Measurements from ENCODE around the gene SYN1. TPM values are rescaled to one million over a fixed set of nuclear protein-coding genes. Genes with fewer than 3 reads are reported as not detected.
A peak's percentile ranks its signal among the peaks of the same experiment; 100 is the strongest.
"Not testable (repeated sequence)": the region's sequence is repeated elsewhere in the genome, so short reads cannot be mapped to it uniquely, and the experiment has no call there.

Gene SYN1
- total RNA-seq, 1 donor from 2014 or later: 0.80 TPM

DNA sequence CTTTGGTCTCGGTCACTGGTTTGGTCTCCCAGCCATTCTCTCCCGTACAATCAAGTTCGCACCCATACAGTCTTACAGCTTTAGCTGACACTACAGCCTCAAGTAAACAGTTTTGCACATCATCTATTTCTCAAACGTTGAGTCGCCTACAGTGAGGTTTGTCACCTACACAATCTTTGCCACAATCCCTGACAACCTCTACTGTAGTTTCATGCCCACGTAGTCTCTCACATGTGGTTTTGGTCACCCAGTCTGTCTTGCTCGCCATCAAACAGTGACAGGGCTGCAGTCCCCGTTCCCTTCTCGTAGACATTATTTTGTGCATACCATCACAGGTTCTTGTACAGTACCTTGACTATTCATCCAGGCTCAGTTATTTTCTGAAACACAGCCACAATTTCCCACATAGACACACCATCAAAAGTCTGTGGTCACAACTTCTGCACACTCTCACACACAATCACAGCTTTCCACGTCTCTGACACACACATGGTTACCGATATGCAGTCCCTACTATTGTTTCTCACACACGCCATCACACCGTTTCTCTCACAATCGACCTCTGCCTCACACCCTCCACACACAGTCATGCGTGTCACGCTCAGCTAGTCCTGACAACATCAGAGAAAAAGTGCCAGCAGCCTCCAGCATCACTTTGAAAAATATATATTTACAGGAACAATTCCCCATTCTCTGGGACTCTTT is 15.4 kb upstream of the SYN1 start:
- no peak for DNase-seq (ENCODE audit: low read depth)

DNA sequence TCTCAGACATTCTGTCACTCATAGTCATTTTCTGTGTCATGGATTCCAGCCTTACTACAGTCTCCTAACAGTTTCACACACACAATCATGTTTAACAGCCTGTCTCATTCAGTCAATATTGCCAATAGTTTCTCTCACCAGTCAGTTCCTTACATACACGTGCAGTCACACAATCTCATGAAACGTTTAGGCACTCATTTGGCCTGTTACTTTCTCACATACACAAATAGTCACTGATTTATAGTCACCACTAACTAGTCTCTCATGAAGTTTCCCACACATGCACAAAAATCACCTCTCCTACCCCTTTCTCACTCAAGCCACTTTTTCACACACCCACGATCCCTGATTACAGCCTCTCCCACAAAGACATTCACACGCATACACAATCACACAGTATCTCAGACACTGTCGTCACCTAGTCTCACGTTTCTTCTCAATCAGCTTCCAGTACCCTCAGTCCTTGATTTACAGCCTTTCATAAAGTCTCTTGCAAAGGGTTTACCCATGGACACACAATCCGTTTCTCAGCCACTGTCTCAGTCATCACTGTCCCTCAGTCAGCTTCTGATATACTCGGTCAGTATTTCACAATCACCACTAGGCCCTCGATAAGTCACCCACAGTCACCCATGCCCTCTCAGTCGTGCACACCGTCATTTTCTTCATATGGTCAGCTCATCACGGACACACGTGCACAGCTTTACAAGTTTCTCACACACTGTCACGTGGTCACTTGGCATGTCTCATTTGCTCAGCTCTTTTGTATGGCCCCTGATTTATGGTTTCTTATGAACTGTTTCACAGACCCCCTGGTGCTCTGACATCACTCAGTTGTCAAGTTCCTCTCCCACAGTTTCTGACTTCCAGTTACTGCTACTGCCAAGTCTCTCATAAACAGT is 14.3 kb upstream of the SYN1 start:
- DNase-seq (ENCODE audit: low read depth): no peak

DNA sequence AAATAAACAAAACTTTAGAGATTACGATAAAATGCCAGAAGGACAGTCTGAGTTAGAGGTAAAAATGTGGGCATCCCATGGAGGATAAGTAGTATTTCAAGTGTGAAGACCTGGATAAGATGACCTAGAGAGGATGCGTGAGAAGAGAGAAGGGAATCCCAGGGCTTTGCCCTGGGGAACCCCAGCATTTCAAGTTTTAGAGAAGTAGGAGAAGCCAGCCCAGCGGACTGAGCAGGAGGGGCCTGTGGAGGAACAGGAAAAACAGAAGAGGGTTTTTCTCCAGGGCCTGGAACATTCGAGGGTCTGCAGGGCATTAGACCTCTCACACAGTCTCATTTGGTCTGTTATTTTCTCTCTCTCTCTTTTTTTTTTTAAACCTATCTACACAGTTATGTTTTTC is 13.0 kb upstream of the SYN1 start:
- DNase-seq (ENCODE audit: low read depth): no peak

DNA sequence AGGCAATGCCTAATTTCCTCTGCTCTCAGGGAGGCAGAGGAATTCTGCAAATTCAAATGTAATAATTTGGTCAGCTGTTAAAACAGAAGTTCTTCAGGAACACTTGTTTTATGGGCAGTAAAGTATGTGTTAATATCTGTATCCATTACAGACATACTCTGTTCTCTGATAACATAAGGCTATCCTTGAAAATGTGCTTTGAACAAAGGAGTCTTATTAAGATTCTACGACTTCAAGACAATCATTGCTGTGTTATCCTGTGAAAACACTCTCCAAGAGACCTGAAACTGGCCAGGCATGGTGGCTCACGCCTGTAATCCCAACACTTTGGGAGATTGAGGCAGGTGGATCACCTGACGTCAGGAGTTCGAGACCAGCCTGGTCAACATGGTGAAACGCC is 12.0 kb upstream of the SYN1 start:
- DNase-seq (ENCODE audit: low read depth): no peak

DNA sequence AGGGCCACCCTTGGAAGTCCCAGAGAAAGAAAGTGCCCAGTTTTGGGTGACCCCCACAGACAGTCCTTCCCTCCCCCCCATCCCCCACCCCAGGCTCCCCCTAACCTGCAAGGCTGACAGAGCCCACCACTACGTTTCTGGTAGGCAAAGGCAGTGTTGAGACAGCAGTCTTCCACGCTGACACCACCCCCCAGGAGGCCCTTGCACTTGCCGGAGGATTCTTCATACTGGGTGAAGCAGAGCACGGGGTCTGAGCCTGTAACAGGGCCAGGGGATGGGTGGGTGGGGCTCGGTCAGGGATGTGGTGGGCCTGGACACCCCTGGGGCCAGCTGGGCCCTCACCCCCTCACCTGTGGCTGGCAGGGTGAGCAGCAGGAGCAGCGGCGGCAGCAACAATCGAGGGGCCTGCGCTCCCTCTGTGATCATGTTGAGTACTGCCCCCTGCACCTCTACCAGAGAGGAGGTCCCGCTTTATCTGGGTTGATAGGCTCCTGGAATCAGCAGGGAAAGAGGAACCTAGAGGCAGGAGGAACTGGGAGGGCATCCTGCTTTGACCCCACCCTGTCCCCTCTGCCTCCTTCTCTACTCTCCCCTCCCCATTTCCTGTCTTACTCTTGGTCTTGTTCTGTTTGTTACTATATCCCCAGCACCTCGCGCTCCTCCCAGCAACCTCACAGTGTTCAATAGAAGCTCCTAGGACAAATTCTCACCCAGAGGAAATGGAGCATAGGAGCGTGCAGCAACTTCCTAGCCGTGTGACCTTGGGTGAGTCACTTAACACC is 10.0 kb upstream of the SYN1 start, which contains the start of gene CFP:
CFP (minus strand) TSS at position 512 of the 782 bp plus-strand sequence; CDS start at position 426, 86 bp downstream.
- no peak for DNase-seq (ENCODE audit: low read depth)

DNA sequence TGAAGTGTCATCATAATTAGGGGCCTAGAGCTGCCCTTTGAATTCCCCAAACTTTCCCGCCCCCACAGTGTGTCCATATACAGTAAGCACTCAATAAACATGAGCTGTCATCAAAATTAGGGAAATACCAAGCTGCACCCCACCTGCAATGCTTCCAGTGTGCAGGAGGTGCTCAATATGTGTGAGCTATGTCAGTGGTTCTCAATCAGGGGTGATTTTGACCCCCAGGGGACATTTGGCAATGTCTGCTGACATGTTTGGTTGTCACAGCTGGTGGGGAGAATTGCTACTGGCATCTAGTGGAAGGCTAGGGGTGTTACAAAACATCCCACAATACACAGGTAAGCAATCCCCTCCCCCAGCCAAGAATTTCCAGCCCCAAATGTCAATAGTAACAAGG is 9.3 kb upstream of the SYN1 start:
- no peak for DNase-seq (ENCODE audit: low read depth)

DNA sequence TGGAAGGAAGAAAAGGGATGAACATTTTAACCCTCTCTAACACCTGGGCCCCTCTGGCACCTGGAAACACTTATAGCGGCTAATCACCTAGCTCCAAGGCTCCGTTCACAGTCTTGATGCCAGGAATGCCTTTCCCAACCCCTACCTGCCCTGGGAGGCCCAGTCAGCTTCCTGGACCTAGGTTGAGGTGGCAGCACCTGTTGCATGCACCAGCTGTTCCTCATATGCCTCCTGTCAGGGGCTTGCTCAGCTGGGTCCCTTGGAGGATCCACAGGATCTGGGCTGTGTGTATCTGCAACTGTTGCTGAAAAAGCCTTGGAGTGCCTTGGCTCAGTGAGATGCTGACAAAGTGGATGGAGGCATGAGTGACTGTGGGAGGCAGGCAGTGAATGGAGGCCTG is 5.7 kb upstream of the SYN1 start:
- no peak for DNase-seq (ENCODE audit: low read depth)

DNA sequence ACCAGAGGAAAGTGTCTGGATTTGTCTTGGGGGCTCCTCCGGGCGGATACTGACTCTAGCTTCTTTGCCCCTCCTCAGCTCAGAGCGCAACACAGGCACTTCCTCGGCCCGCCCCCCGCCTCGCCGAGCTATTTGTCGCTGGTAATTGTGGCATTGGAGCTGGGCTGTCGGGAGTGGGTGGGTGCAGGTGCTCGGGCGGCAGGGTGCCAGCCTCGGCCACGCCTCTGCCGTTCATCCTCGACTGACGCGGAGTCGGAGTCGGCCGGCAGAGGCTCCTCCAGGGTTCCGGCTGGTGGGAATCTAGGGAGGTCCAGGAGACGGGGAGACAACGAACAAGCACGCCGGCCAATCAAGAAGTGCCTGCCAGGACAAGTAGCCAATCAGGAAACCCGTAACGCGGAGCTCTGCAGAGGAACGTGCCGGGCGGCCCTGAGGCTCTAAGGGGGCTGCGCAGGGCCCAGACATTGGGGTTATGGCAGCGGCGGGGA is 3.9 kb upstream of the SYN1 start:
- DNase-seq (ENCODE audit: low read depth): peak; percentile 78

DNA sequence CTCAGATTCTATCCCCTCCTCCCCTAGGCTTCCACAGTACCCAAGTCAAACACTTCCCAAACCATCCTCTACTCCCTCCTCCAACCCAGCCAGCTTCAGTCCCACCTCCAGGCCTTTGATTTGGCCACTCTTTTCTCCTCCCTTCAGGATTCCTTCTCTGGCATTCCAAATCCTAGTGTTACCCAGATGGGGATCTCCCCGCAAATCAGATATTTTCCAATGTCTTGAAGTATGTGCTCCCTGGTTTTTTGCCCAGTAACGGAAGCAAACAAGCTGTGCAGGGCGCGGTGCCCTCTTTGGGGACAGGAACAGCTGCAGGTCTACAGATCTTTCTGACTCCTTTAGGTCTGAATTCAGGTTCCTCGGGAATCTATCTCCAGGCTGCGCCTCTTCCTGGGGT is 2.2 kb upstream of the SYN1 start:
- DNase-seq (ENCODE audit: low read depth): no peak

DNA sequence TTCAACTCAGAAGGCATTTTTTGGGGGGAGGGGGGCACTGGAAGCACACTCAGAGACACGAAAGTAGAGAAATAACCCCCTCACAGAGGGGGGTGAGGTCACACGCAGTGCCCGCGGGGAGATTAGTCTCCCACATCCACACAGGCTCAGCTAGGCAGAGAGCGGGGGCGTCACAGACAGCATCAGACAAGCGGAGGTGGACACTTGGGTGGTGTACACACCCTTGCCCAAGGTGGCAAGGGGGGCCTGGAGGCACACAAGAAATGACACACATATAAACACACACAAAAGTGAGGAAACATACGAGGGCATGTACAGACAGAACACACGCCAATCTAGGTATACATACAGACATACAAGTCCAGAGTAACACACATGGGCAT is 637 bp upstream of the SYN1 start:
- no peak for DNase-seq (ENCODE audit: low read depth)

DNA sequence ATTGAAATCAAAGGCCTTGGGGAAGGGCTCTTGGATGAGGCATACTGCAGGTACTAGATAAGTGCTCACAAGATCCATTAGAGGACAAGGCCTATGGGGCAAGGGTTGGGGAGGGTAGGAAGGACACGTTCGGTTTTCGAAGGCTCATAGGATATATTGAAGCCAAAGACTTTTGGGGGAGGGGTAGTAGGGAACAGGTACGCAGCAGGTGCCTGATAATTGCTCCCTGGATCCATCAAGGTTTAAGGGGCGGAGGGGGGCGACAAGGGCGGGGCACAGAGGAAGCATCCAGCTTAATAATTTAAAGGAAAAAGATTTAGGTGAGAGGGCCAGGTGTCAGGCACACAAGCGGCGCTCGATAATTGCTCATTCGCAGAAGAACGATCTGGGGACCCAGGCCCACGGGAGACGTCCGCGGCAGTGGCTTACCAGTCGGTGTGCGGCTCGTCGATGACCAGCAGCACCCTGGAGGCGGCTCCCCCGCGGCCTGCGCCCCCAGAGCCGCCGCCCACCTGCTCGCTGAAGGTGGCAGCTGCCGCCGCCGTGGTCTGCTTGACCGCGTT is 653 bp downstream of the SYN1 start:
- DNase-seq (ENCODE audit: low read depth): no peak

DNA sequence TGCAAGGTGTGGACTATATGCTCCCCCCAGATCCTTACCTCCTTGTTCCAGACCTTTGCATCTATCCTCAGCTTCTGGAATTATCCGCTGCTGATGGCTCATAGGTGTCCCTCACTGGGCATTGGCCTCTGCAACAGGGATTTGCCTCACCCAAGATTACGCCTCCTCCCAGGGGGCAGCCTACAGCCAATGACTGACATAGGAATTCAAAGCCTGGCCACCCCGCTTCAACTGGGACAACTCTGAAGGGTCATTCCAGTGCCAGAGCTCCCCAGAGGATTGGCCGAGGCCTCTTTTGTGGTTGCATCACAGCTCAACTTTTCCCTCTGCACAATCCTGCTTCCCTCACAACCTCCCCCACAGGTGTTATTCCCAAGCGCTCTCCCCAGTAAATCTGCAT is 5.0 kb downstream of the SYN1 start:
- DNase-seq (ENCODE audit: low read depth): no peak

DNA sequence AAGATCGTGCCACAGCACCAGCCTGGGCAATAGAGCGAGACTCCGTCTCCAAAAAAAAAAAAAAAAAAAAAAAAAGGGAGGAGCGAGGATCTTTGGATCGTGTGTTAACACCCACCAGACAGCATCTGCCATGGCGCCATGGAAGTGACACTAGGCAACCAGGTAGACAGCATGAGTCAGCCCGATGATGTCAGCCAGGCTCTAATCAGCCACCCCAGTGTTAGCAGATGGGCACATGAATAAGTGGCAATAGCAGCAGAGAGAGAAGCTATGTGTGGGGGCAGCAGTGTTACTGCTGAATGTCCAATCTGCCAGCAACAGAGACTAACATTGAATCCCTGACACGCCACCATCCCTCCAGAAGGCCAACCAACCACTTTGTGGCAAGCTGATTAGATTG is 6.6 kb downstream of the SYN1 start:
- no peak for DNase-seq (ENCODE audit: low read depth)

DNA sequence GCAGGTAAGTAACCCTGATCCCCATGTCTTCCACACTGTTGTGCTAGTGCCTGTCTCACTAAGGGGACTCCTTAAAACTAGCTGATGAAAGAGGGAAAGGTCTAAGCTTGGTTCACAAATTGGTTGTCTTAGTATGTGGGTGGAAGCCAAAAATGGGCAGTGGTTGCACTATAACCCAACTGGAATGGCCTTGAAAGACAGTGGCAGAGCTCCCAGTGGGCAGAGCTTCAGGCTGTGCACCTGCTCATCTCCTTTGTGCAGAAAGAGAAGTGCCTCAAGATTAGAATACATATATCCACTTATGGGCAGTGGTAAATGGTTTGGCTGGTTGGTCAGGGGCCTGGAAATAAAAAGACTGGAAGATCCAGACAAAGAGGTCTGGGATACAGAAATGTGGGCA is 7.2 kb downstream of the SYN1 start:
- DNase-seq (ENCODE audit: low read depth): no peak

DNA sequence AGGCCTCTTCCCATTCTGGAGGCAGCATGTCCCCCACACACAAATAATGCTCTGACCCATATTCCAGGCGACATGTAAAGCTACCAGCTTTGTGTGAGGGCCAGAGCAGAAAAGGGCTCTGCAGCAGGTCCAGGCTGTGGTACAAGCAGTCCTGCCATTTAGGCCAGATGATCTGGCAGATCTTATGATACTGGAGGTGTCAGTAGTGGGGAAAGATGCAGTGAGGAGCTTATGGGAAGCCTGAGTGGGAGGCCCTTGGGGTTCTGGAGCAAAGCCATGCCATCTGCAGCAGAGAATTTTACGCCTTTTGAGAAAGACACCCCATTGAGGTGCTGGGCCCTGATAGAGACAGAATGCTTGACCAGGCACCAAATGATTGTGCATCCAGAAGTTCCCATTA is 7.7 kb downstream of the SYN1 start:
- DNase-seq (ENCODE audit: low read depth): no peak

DNA sequence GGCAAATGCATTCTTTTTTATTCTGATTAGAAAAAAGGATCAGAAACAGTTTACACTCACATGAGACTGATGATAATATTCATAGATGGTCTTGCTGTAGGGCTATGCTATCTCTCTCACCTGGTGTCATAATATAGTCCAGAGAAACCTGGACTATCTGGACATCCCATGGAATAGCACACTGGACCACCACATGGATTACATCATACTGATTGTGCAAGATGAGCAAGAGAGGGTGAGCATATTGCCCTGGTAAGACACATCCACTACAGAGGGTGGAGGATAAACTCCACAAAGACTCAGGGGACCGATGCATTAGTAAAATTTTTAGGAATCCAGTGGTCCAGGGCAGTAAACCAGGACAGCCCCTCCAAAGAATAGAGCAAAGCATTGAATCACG is 8.2 kb downstream of the SYN1 start:
- no peak for DNase-seq (ENCODE audit: low read depth)

DNA sequence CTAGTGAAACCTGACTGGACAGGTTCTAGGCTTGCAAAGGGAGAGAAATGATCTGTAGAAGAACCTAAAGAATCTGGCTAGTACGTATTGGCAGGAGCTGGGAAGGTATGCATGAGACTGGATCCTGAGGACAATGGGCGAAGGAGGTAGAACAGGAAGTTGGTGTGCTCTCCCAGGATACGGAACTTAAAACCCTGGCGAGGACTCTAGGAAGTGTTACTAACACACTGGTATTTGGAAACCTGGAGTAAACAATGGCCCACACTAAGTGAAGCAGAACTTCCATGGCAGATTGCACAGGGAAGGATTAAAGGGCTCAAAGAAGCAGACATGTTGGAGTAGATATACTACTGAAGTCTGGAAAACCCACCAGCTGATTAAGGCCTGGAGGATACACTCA is 9.1 kb downstream of the SYN1 start:
- no peak for DNase-seq (ENCODE audit: low read depth)

DNA sequence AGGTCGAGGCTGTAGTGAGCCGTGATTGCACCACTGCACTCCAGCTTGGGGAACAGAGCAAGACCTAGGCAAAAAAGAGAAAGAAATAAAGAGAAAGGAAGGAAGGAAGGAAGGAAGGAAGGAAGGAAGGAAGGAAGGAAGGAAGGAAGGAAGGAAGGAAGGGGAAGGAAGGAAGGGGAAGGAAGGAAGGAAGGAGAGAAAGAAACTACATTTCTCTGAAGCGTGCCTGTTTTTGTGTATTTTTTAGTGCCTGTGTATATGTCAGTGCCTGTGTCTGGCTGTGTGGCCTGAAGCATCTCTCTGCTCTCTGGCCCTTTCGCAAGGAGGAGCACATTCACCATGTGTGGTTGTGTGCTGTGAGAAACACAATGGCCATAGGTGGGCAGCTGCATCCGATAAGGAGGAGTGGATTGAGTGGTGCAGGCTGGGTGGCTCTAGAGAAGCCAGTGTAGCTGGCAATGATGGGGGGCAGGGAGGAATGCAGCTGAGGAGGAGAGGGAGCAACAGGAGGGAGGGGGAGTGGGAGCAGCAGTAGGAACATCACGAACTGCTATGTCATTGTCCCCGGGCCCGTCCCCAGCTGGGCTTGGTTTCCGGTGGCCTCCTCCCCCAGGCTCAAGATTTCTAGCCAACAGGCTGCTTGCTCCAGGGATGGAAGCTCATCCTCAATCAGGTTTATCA is 11.4 kb downstream of the SYN1 start:
- DNase-seq (ENCODE audit: low read depth): no peak

DNA sequence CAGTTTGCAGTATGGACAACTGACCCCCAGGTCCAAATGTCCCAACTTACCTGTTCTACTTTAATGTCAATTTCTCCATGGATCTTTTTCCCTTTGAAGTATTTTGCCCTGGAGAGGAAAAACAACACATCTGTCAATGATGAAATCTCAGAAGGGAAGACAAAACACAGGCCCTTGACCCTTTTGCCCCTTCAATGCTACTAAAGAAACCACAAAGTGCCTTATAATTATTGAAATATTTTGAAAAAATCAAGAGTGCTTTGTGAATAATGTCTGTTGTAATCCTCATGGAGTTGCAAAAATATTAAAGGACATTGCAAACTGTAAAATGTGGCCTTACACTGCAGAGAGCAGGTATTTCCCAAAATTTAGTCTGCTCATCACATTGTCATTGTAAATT is 12.6 kb downstream of the SYN1 start:
- no peak for DNase-seq (ENCODE audit: low read depth)

DNA sequence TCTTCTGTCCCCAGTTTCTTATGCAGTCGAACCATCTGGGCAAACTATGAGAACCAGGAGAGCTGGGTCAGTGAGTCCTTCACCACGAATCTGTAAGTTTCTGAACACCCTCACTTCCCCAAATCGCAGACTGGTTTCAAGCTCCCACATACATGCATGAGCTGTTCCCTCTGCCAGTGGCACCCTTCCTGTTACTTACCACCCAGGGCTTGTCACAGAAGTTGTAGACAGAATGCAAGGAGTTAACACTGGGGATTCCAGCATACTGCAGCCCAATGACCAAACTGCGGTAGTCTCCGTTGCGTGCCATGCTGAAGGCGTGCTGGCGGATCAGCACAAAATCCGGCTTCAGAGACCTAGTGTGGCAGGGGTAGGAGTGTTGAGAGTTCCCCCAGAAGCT is 14.6 kb downstream of the SYN1 start:
- no peak for DNase-seq (ENCODE audit: low read depth)

DNA sequence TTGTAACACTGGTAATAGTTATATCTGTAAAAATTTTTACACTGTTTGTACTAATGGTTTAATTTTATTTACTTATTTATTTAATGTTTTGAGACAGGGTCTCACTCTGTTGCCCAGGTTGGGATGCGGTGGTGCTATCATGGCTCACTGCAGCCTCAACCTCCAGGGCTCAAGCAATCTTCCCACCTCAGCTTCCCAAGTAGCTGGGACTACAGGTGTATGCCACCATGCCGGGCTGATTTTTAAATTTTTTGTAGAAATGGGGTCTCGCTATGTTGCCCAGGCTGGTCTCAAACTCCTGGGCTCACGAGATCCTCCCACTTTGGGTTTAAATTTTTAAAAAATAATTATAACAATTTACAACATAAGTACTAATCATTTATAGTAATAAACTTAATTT is 16.5 kb downstream of the SYN1 start:
- DNase-seq (ENCODE audit: low read depth): not testable (repeated sequence)
